PC-9 (cell line): ENCODE measurements around the gene KISS1R.

Experiments
- CTCF ChIP-seq: fragments of 200-600 bp; sonication (generic); conservative IDR thresholded peaks from 2 replicates; pipeline ENCODE4 v1.6.1; 2017; ENCODE audit warnings: mixed run types, antibody characterized with exemption, mild to moderate bottlenecking, moderate library complexity
- EZH2 ChIP-seq: fragments of 200-600 bp; sonication (generic); IDR thresholded peaks from 2 replicates; pipeline ENCODE4 v1.8.0; 2017; ENCODE audit warnings: antibody characterized with exemption, low read depth

- TF ChIP-seq CTCF: no peak
- no peak for TF ChIP-seq EZH2
These were observed 40.3 kb upstream of the KISS1R start for GRCh38 chr19:876780-877314.
